ENCODE data around the gene CARD14.

DNA sequence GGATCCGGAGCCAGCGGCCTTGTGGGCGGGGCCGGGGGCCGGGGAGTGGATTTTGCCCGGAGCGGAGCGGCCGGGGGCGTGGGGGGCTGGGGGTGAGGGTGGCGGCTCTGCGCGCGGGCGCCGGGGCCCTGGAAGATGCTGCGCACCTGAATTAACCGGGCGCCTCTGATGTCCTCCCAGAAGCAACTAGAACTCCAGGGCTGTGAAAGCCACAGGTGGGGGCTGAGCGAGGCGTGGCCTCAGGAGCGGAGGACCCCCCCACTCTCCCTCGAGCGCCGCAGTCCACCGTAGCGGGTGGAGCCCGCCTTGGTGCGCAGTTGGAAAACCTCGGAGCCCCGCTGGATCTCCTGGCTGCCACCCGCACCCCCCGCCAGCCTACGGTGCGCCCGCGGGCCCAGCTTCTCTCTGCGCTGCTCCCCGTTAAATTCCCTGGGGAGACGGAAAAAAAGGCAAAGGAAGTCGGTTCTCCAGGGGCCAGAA, 50.9 kb downstream of the CARD14 start:
- TF ChIP-seq POLR2AphosphoS5 (IDR thresholded peaks at IDR 0.05; ENCODE audit: low read depth, low read length) = no peak
- TF ChIP-seq TAF1 (IDR thresholded peaks at IDR 0.05; ENCODE audit: borderline replicate concordance, low read depth, low read length) = no peak
- no peak for TF ChIP-seq POLR2A (IDR thresholded peaks at IDR 0.05; ENCODE audit: low read depth, low read length)
